Endothelial cell of umbilical vein (primary cell): ENCODE results near the gene NUDC. TPM values are rescaled to one million over a fixed set of nuclear protein-coding genes. Genes with fewer than 3 reads are reported as not detected.
A peak's percentile ranks its signal among the peaks of the same experiment; 100 is the strongest.

ENCODE experiments used
- BruUV-seq: library from RNA; stranded (reverse); fragments of 400-500 nt; replicated peaks from 2 replicates; lab custom pipeline; 2021; lab: Mats Ljungman, UMichigan
- CTCF ChIA-PET: fragments of 300-600, 350-600 bp; sonication (Branson Sonifier 250); formaldehyde crosslinking; loops from one replicate; lab custom pipeline; 2021; ENCODE audit warnings: antibody characterized with exemption, inconsistent platforms; lab: Charles Lee
- POLR2A ChIA-PET: fragments of 300-600, 350-600 bp; sonication (Branson Sonifier 250); formaldehyde crosslinking; loops from one replicate; lab custom pipeline; 2021; ENCODE audit warnings: antibody characterized with exemption, inconsistent platforms; lab: Charles Lee
- DNase-seq: peaks from one replicate; pipeline ENCODE4 v3.0.0-alpha.2; 2011; ENCODE audit warnings: low read depth, low spot score
- FAIRE-seq: peaks from 2 replicates; lab custom pipeline; 2011; peaks lifted over from hg19 to GRCh38; lab: Jason Lieb, UNC
- H2AFZ ChIP-seq: 2 replicates; pipeline ENCODE4 v1.6.0; 2012; ENCODE audit warnings: low read depth, low read length, control low read depth, inconsistent platforms
- H3K27ac ChIP-seq: 2 replicates; pipeline ENCODE4 v1.5.1; 2011; ENCODE audit warnings: low read depth, mild to moderate bottlenecking, control low read depth, low read length, moderate library complexity; ENCODE audit not compliant: insufficient read depth
- H3K27me3 ChIP-seq, 2 experiments: 2 replicates each; pipeline versions ENCODE4 v1.6.0 to v1.6.1; 2011; ENCODE audit warnings: low read length in 2 of 2, mixed read lengths in 1 of 2; ENCODE audit not compliant: control insufficient read depth in 2 of 2, insufficient read depth in 2 of 2
- H3K36me3 ChIP-seq, 2 experiments: 2 replicates in 1 of 2; 3 replicates in 1 of 2; pipeline ENCODE4 v1.5.1; 2011; ENCODE audit warnings: low read length in 2 of 2, mild to moderate bottlenecking in 1 of 2, moderate library complexity in 1 of 2; ENCODE audit not compliant: control insufficient read depth in 2 of 2, insufficient read depth in 2 of 2; ENCODE audit errors: extremely low read depth in 1 of 2
- H3K4me1 ChIP-seq: 3 replicates; pipeline ENCODE4 v1.5.1; 2011; ENCODE audit warnings: mild to moderate bottlenecking, low read length; ENCODE audit not compliant: control insufficient read depth, insufficient read depth; ENCODE audit errors: extremely low read depth
- H3K4me2 ChIP-seq: 2 replicates; pipeline ENCODE4 v1.6.1; 2011; ENCODE audit warnings: low read length, control low read depth, mixed read lengths; ENCODE audit not compliant: insufficient read depth
- H3K4me3 ChIP-seq, 3 experiments: fragments of 200-600 bp in 1 of 3; sonication (generic), shearing (Covaris generic) in 1 of 3; replicated peaks in 1 of 3; 2 replicates each; pipeline ENCODE4 v1.5.1; 2011 to 2016; ENCODE audit warnings: control low read depth in 3 of 3, low read length in 3 of 3, mild to moderate bottlenecking in 2 of 3, inconsistent platforms in 1 of 3, low read depth in 1 of 3, moderate library complexity in 1 of 3; ENCODE audit not compliant: insufficient read depth in 1 of 3
- H3K79me2 ChIP-seq: 2 replicates; pipeline ENCODE4 v1.6.0; 2012; ENCODE audit warnings: low read length, inconsistent platforms; ENCODE audit not compliant: control insufficient read depth, insufficient read depth
- H3K9ac ChIP-seq: replicated peaks from 2 replicates; pipeline ENCODE3; 2011; ENCODE audit warnings: low read length, control low read depth; ENCODE audit not compliant: insufficient read depth; ENCODE audit errors: extremely low read depth
- H3K9me1 ChIP-seq: replicated peaks from 3 replicates; pipeline ENCODE4 v1.6.0; 2011; ENCODE audit warnings: mild to moderate bottlenecking, low read length; ENCODE audit not compliant: control insufficient read depth, insufficient read depth; ENCODE audit errors: extremely low read depth
- H3K9me3 ChIP-seq: replicated peaks from 2 replicates; pipeline ENCODE4 v1.5.1; 2012; ENCODE audit warnings: low read length, inconsistent platforms; ENCODE audit not compliant: control insufficient read depth, insufficient read depth
- H4K20me1 ChIP-seq: replicated peaks from 2 replicates; pipeline ENCODE3; 2011; ENCODE audit warnings: mild to moderate bottlenecking, low read length; ENCODE audit not compliant: control insufficient read depth, insufficient read depth; ENCODE audit errors: extremely low read depth
- CTCF ChIP-seq, 2 donors: IDR thresholded peaks; 1 replicate in 1 of 2; 2 replicates in 1 of 2; pipeline ENCODE4 v1.5.1; 2011; ENCODE audit warnings: low read length in 2 of 2, mild to moderate bottlenecking in 2 of 2, moderate library complexity in 2 of 2, control low read depth in 1 of 2, inconsistent platforms in 1 of 2, low read depth in 1 of 2; ENCODE audit not compliant: insufficient read depth in 1 of 2; ENCODE audit errors: extremely low read depth in 1 of 2
- EZH2 ChIP-seq: IDR thresholded peaks from 2 replicates; pipeline ENCODE4 v1.6.1; 2012; ENCODE audit warnings: borderline replicate concordance, low read depth, mild to moderate bottlenecking, moderate library complexity, low read length, inconsistent platforms; ENCODE audit not compliant: severe bottlenecking
- FOS ChIP-seq: IDR thresholded peaks from 2 replicates; pipeline ENCODE4 v1.6.1; 2011; ENCODE audit warnings: mild to moderate bottlenecking, low read length, moderate library complexity, borderline replicate concordance; ENCODE audit not compliant: insufficient read depth
- GATA2 ChIP-seq: IDR thresholded peaks from 2 replicates; pipeline ENCODE4 v1.7.0; 2011; ENCODE audit warnings: low read depth, mild to moderate bottlenecking, moderate library complexity, mixed read lengths, low read length; ENCODE audit not compliant: insufficient read length, insufficient read depth
- JUN ChIP-seq: IDR thresholded peaks from 2 replicates; pipeline ENCODE4 v1.6.1; 2011; ENCODE audit warnings: borderline replicate concordance, low read depth; ENCODE audit not compliant: insufficient read length, insufficient read depth
- MAX ChIP-seq: IDR thresholded peaks from 2 replicates; pipeline ENCODE4 v1.6.1; 2011; ENCODE audit not compliant: insufficient read depth, insufficient read length
- MYC ChIP-seq: IDR thresholded peaks from one replicate; pipeline ENCODE4 v1.6.1; 2011; ENCODE audit warnings: mild to moderate bottlenecking, low read depth, low read length
- POLR2A ChIP-seq: IDR thresholded peaks from 2 replicates; pipeline ENCODE4 v1.6.1; 2012; ENCODE audit warnings: low read depth, mild to moderate bottlenecking, control low read depth, low read length
- POLR2AphosphoS5 ChIP-seq: IDR thresholded peaks from 2 replicates; pipeline ENCODE4 v1.6.1; 2012; ENCODE audit warnings: low read depth, mild to moderate bottlenecking, control low read depth, low read length, moderate library complexity; ENCODE audit not compliant: insufficient read depth
- dilution Hi-C: fragments of 300-500 bp; cut with MboI; formaldehyde crosslinking; loops from one replicate; pipeline ENCODE4 v1.15.0; 2019; ENCODE audit warnings: low sequenced_read_pairs; ENCODE audit not compliant: extremely low pct_ligation_motif_present
- intact Hi-C: fragments of 100-400 bp; cut with micrococcal nuclease; formaldehyde crosslinking; loops from one replicate; pipeline ENCODE4 v1.10.0; 2022
- polyA plus RNA-seq, 4 experiments: library from polyadenylated mRNA; depleted of rRNA in 3 of 4; stranded (reverse) in 3 of 4; unstranded in 1 of 4; fragments of >200 nt; gene quantifications; 2 replicates each; pipeline versions ENCODE4 v1.2.1 to v1.2.3, GENCODE V29; 2011 to 2012; ENCODE audit warnings: missing spikeins in 1 of 4
- total RNA-seq: library from RNA; stranded (reverse); gene quantifications from 2 replicates; pipeline ENCODE4 v1.2.3, GENCODE V29; 2021

Gene NUDC
- total and polyA plus RNA-seq, 2 donors (not counting 3 experiments of a cell fraction or from before 2014, with no cell fraction given), result 42.5 to 102 TPM

GRCh38 chr1:26994787-26995517, 73.4 kb downstream of the NUDC start:
- no peak for TF ChIP-seq FOS
- TF ChIP-seq GATA2, result no peak
- no peak for TF ChIP-seq MAX
- no peak for TF ChIP-seq POLR2A
- TF ChIP-seq CTCF (IDR thresholded peaks at IDR 0.05; ENCODE audit: extremely low read depth in 1 of 2, insufficient read depth in 1 of 2, low read depth in 1 of 2, low read length in 2 of 2), result no peak
- TF ChIP-seq MYC, result no peak
- TF ChIP-seq POLR2AphosphoS5, result no peak
- no peak for TF ChIP-seq JUN
- no peak for TF ChIP-seq EZH2
- no TSS peak for BruUV-seq
- peak overlapping the region; percentile 57 for H3K9ac ChIP-seq
- intact Hi-C loops, result loop anchor here (5.0 kb wide), 2 partner anchors 237 to 287 kb away; partner anchors contain the start of gene WDTC1
- no peaks in the 10 kb centered on the region for H4K20me1 ChIP-seq
- no peaks in the 10 kb centered on the region for H3K36me3 ChIP-seq
- H3K4me3 ChIP-seq, result peak overlapping the region; percentile 12 to 61 (median 31)
- peak overlapping the region; percentile 91 for H2AFZ ChIP-seq
- H3K9me3 ChIP-seq, result no peaks in the 10 kb centered on the region
- DNase-seq, result no peak
- peaks cover 51% of the 10 kb centered on the region for H3K4me1 ChIP-seq
- ChIA-PET POLR2A (no interaction called here), CTCF (interaction anchor here (0.8 to 9.2 kb wide), 8 partner anchors 9 to 108 kb away, joined by 3 to 181 read pairs (median 38); no protein-coding TSS in a partner anchor)
- no peaks in the 10 kb centered on the region for H3K9me1 ChIP-seq
- H3K4me2 ChIP-seq, result peak overlapping the region; percentile 60
- H3K27me3 ChIP-seq, result no peaks in the 10 kb centered on the region
- no peak overlapping the region for H3K27ac ChIP-seq
- FAIRE-seq, result no peak
- H3K79me2 ChIP-seq, result peaks cover 17% of the 10 kb centered on the region
- dilution Hi-C loops, result no loop called here
